C4-2B (cell line): ENCODE measurements around the gene OSBPL8.

ENCODE experiments used
- ZFX ChIP-seq: fragments of 450-650 bp; IDR thresholded peaks from 2 replicates; pipeline ENCODE4 v1.6.1; 2017
- TF ChIP-seq, protein P1 (sequence below): fragments of 450-650 bp; conservative IDR thresholded peaks from 2 replicates; pipeline ENCODE4 v1.5.1; 2017; ENCODE audit warnings: mild to moderate bottlenecking

DNA sequence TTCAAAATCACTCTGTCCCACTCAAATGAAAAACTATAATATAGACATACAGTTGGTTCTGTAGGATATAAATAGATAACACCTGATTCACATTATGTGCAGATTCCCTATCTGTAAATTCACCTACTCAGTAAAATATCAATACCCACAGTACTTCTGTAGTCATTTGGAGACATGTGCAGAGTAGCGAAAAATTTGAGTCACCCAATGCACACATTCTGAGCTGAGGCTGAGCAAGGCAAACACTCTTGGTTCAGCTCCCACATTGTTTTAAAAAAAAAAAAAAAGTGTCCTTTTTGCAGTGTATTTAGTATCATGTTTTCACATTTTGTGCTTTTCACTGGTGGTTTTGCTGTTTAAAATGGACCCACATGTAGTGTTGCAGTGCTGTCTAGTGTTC, 184.1 kb downstream of the OSBPL8 start:
- TF ChIP-seq, protein P1, sequence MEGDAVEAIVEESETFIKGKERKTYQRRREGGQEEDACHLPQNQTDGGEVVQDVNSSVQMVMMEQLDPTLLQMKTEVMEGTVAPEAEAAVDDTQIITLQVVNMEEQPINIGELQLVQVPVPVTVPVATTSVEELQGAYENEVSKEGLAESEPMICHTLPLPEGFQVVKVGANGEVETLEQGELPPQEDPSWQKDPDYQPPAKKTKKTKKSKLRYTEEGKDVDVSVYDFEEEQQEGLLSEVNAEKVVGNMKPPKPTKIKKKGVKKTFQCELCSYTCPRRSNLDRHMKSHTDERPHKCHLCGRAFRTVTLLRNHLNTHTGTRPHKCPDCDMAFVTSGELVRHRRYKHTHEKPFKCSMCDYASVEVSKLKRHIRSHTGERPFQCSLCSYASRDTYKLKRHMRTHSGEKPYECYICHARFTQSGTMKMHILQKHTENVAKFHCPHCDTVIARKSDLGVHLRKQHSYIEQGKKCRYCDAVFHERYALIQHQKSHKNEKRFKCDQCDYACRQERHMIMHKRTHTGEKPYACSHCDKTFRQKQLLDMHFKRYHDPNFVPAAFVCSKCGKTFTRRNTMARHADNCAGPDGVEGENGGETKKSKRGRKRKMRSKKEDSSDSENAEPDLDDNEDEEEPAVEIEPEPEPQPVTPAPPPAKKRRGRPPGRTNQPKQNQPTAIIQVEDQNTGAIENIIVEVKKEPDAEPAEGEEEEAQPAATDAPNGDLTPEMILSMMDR, result no peak
- no peak for TF ChIP-seq ZFX
